AG08396 (cell line): ENCODE measurements around the gene DTHD1.

ENCODE experiments used
- DNase-seq: peaks from one replicate; pipeline ENCODE4 v3.0.0; 2012; ENCODE audit warnings: low spot score, mixed read lengths

The DTHD1 gene

GRCh38 chr4:36269533-36270173, 11.8 kb upstream of the DTHD1 start:
- no peak for DNase-seq

GRCh38 chr4:36273276-36273675, 8.1 kb upstream of the DTHD1 start:
- DNase-seq, result no peak

GRCh38 chr4:36274158-36274557, 7.3 kb upstream of the DTHD1 start:
- no peak for DNase-seq

GRCh38 chr4:36277533-36277932, 3.9 kb upstream of the DTHD1 start:
- DNase-seq, result no peak

GRCh38 chr4:36278789-36279188, 2.6 kb upstream of the DTHD1 start:
- DNase-seq, result no peak

GRCh38 chr4:36280555-36280954, 861 bp upstream of the DTHD1 start:
- no peak for DNase-seq

- no peak for DNase-seq
Measured at GRCh38 chr4:36282503-36283030, 1.2 kb downstream of the DTHD1 start.

- no peak for DNase-seq
Measured at GRCh38 chr4:36283912-36284465, 2.6 kb downstream of the DTHD1 start.

GRCh38 chr4:36285784-36286480, 4.5 kb downstream of the DTHD1 start:
- DNase-seq, result no peak

GRCh38 chr4:36286481-36286871, 5.1 kb downstream of the DTHD1 start:
- DNase-seq, result no peak

GRCh38 chr4:36288731-36289426, 7.5 kb downstream of the DTHD1 start:
- no peak for DNase-seq

GRCh38 chr4:36290641-36291040, 9.2 kb downstream of the DTHD1 start:
- no peak for DNase-seq

GRCh38 chr4:36292556-36293188, 11.3 kb downstream of the DTHD1 start:
- DNase-seq, result no peak

- no peak for DNase-seq
Measured at GRCh38 chr4:36301127-36301526, 19.7 kb downstream of the DTHD1 start.

- no peak for DNase-seq
Measured at GRCh38 chr4:36303426-36304137, 22.2 kb downstream of the DTHD1 start.

GRCh38 chr4:36304138-36304681, 22.8 kb downstream of the DTHD1 start:
- DNase-seq, result no peak

GRCh38 chr4:36308150-36308549, 26.7 kb downstream of the DTHD1 start:
- no peak for DNase-seq

GRCh38 chr4:36310216-36310615, 28.8 kb downstream of the DTHD1 start:
- DNase-seq, result no peak

GRCh38 chr4:36310793-36311192, 29.4 kb downstream of the DTHD1 start:
- no peak for DNase-seq

GRCh38 chr4:36312511-36312910, 31.1 kb downstream of the DTHD1 start:
- DNase-seq, result no peak

- no peak for DNase-seq
Measured at GRCh38 chr4:36313301-36313700, 31.9 kb downstream of the DTHD1 start.
